Common myeloid progenitor, CD34-positive (primary cell): ENCODE results near the gene FMC1.

Source experiments
- CTCF ChIA-PET: fragments of 350-600 bp; sonication (Branson Sonifier 250); formaldehyde crosslinking; loops from one replicate; lab custom pipeline; 2021; ENCODE audit warnings: antibody characterized with exemption; lab: Charles Lee
- POLR2A ChIA-PET: fragments of 350-600 bp; sonication (Branson Sonifier 250); formaldehyde crosslinking; loops from one replicate; lab custom pipeline; 2021; ENCODE audit warnings: antibody characterized with exemption; lab: Charles Lee
- DNase-seq, 3 donors: peaks; one replicate each; pipeline versions ENCODE4 v3.0.0 to v3.0.0-alpha.2; 2013
- H3K27ac ChIP-seq, 2 experiments: 1 replicate in 1 of 2; 2 replicates in 1 of 2; pipeline ENCODE4 v1.7.0; 2013; ENCODE audit warnings: inconsistent platforms in 2 of 2, low read length in 2 of 2, mild to moderate bottlenecking in 2 of 2, low read depth in 1 of 2, moderate library complexity in 1 of 2; ENCODE audit not compliant: severe bottlenecking in 2 of 2, insufficient read depth in 1 of 2, poor library complexity in 1 of 2
- H3K27me3 ChIP-seq, 5 experiments: replicated peaks in 2 of 5; 1 replicate in 3 of 5; 2 replicates in 2 of 5; pipeline versions ENCODE4 v1.6.1 to v1.7.0; 2013; ENCODE audit warnings: low read length in 4 of 5, mild to moderate bottlenecking in 2 of 5, moderate library complexity in 2 of 5, inconsistent platforms in 1 of 5; ENCODE audit not compliant: insufficient read depth in 5 of 5, control insufficient read depth in 4 of 5
- H3K36me3 ChIP-seq, 4 experiments: 1 replicate in 2 of 4; 2 replicates in 2 of 4; pipeline versions ENCODE4 v1.6.1 to v1.7.0; 2013; ENCODE audit warnings: low read length in 3 of 4, control low read depth in 1 of 4, mild to moderate bottlenecking in 1 of 4; ENCODE audit not compliant: control insufficient read depth in 4 of 4, insufficient read depth in 4 of 4
- H3K4me1 ChIP-seq, 4 experiments: 1 replicate in 3 of 4; 2 replicates in 1 of 4; pipeline versions ENCODE4 v1.6.1 to v1.7.1; 2013; ENCODE audit warnings: low read length in 3 of 4, mild to moderate bottlenecking in 3 of 4, control low read depth in 1 of 4, inconsistent platforms in 1 of 4, moderate library complexity in 1 of 4; ENCODE audit not compliant: control insufficient read depth in 4 of 4, insufficient read depth in 4 of 4; ENCODE audit errors: control extremely low read depth in 1 of 4
- H3K4me3 ChIP-seq, 7 experiments: 1 replicate in 4 of 7; 2 replicates in 3 of 7; pipeline versions ENCODE4 v1.5.1 to v1.7.0; 2013; ENCODE audit warnings: mild to moderate bottlenecking in 7 of 7, low read length in 6 of 7, moderate library complexity in 6 of 7, inconsistent platforms in 2 of 7, low read depth in 2 of 7, control low read depth in 1 of 7; ENCODE audit not compliant: insufficient read depth in 4 of 7, control insufficient read depth in 1 of 7; ENCODE audit errors: extremely low read depth in 1 of 7
- H3K9me3 ChIP-seq, 5 experiments: 1 replicate in 4 of 5; 2 replicates in 1 of 5; pipeline versions ENCODE4 v1.6.1 to v1.7.1; 2013; ENCODE audit warnings: low read length in 4 of 5, mild to moderate bottlenecking in 2 of 5, inconsistent platforms in 1 of 5, low read depth in 1 of 5, moderate library complexity in 1 of 5; ENCODE audit not compliant: control insufficient read depth in 4 of 5, insufficient read depth in 2 of 5; ENCODE audit errors: control extremely low read depth in 1 of 5
- WGBS: methylation state at CpG from one replicate; pipeline ENCODE4 v1.1.5; 2013; ENCODE audit not compliant: insufficient coverage; 5-methylcytosine and 5-hydroxymethylcytosine counted together

The FMC1 gene

DNA sequence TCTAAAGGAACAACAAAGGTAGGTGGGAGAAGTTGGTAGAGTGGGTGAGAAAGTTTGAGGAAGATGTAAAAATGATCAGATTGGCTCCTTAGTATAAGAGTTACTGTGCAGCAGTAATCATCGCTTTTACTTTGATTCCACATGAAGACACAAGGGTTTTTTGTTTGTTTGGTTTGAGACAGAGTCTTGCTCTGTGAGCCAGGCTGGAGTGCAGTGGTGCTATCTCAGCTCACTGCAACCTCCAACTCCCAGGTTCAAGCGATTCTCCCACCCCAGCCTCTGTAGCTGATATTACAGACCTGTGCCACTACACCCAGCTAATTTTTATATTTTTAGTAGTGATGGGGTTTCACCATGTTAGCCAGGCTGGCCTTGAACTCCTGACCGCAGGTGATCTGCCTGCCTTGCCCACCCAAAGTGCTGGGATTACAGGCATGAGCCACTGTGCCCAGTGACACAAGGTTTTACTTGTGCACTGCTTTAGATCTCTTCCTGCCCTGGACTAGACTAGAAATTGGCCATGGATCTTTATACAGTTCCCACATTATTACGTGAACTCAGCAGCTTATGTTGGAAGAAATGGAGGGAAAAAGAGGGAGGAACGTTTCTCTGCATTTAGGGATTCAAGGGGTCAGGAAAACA is 29.3 kb downstream of the FMC1 start:
- no peaks in the 10 kb centered on the region for H3K27me3 ChIP-seq
- no peak for DNase-seq
- WGBS, result 100% methylated on average over 3 of the region's 5 CpGs
- peaks cover 0 to 4% (median 1%) of the 10 kb centered on the region in 4 experiments for H3K4me1 ChIP-seq
- no peak overlapping the region for H3K4me3 ChIP-seq
- no peaks in the 10 kb centered on the region for H3K9me3 ChIP-seq
- H3K36me3 ChIP-seq, result peaks cover 5 to 39% (median 20%) of the 10 kb centered on the region in 4 experiments
- ChIA-PET POLR2A (no interaction called here), CTCF (no interaction called here)
- no peak overlapping the region for H3K27ac ChIP-seq

DNA sequence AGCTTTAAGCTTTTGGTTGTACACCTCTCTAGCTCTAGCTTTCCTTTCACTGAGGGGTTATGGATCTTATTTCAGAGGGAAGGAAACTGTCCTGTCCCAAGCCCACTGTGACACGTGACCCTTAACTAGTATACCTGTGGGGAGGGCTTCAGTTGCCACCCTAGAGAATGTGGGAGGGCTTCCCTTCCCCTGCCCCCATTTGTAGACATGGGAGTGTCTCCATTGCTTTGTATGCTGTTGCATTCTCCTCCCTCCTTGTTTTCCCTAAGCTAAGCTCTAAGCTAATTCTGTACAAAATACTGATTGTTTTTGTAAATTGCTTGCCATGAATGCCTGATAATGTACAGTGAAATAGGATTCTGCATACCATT is 29.8 kb downstream of the FMC1 start:
- H3K4me1 ChIP-seq, result peaks cover 0 to 4% (median 1%) of the 10 kb centered on the region in 4 experiments
- peaks cover 5 to 35% (median 20%) of the 10 kb centered on the region in 4 experiments for H3K36me3 ChIP-seq
- no peak overlapping the region for H3K27ac ChIP-seq
- no peaks in the 10 kb centered on the region for H3K27me3 ChIP-seq
- H3K9me3 ChIP-seq, result no peaks in the 10 kb centered on the region
- 80% methylated on average over 1 of the region's 1 CpG for WGBS
- DNase-seq, result no peak
- ChIA-PET POLR2A (no interaction called here), CTCF (interaction anchor here (1.0 kb wide), 1 partner anchor 14 kb away, joined by 3 read pairs; no protein-coding TSS in a partner anchor)
- H3K4me3 ChIP-seq, result no peak overlapping the region

DNA sequence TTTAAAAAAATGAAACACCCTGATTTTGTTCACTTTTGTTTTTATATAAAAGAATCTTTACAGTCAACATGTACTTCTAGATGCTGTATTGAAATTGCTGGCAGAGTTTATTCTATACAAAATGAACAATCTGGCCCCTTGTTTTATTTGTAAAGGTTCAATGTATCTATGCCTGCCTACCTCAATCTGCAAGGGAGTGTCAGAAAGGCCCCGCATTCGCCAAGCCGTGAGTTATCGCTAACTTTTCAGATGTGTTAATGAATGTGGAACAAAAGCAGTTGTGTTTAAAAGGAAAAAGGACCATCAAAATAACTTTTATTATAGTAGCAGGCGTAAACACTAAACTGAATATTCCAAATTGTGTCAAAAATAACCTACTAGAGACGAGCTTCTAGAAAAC is 33.1 kb downstream of the FMC1 start:
- Histone ChIP-seq H3K36me3 (peaks cover 14 to 45% (median 24%) of the 10 kb centered on the region in 4 experiments), H3K4me3 (no peak overlapping the region), H3K9me3 (no peaks in the 10 kb centered on the region), H3K27ac (no peak overlapping the region), H3K4me1 (no peaks in the 10 kb centered on the region), H3K27me3 (no peaks in the 10 kb centered on the region)
- ChIA-PET CTCF (interaction anchor here (0.9 to 1.8 kb wide), 2 partner anchors 20 to 35 kb away, joined by 3 to 5 read pairs; no protein-coding TSS in a partner anchor), POLR2A (interaction anchor here (1.8 kb wide), 1 partner anchor 15 kb away, joined by 6 read pairs; the partner anchor contains the start of gene LUC7L2)
- DNase-seq, result no peak
- no CpG with 5 or more reads among the region's 6 CpGs for WGBS

DNA sequence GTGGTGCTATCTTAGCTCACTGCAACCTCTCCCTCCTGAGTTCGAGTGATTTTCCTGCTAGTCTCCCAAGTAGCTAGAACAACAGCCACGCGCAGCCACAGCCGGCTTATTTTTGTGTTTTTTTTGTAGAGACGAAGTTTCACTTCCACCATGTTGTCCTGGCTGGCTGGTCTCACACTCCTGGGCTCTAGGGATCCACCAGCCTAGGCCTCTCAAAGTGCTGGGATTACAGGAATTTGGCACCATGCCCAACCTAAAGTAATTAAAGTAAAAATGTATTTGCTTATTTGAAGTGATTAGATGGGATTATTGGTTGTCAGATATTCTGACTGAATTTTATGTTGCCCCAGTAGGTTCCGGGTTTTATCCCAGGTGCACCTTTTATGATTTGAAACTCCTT is 41.3 kb downstream of the FMC1 start:
- WGBS, result 100% methylated on average over 5 of the region's 6 CpGs
- Histone ChIP-seq H3K36me3 (peaks cover 10 to 65% (median 32%) of the 10 kb centered on the region in 4 experiments), H3K9me3 (no peaks in the 10 kb centered on the region), H3K27ac (no peak overlapping the region), H3K27me3 (no peaks in the 10 kb centered on the region), H3K4me1 (peaks cover 0 to 2% (median 0%) of the 10 kb centered on the region in 4 experiments), H3K4me3 (no peak overlapping the region)
- no peak for DNase-seq
- ChIA-PET CTCF (no interaction called here), POLR2A (no interaction called here)

DNA sequence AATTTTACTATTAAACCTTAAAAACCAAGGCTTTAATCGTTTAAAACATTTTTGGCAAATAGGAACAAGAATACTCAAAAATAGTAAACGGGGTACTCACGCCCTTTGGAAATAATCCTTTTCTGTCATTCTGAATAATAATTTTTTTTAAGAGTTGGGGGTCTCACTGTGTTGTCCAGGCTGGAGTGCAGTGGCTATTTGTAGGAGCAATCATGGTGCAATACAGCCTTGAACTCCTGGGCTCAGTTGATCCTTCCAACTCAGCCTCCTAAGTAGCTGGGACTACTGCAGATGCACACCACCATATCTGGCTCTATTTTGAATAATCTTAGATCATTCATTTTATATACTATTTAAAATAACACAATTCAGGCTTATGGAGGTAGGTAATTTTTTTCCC is 43.5 kb downstream of the FMC1 start:
- no peaks in the 10 kb centered on the region for H3K27me3 ChIP-seq
- CTCF ChIA-PET, result interaction anchor here (0.6 to 1.6 kb wide), 2 partner anchors 11 to 13 kb away, joined by 3 read pairs; no protein-coding TSS in a partner anchor
- no CpG with 5 or more reads among the region's 3 CpGs for WGBS
- no peak for DNase-seq
- H3K36me3 ChIP-seq, result peaks cover 7 to 64% (median 32%) of the 10 kb centered on the region in 4 experiments
- H3K4me3 ChIP-seq, result no peak overlapping the region
- POLR2A ChIA-PET, result interaction anchor here (0.5 kb wide), 1 partner anchor 472 kb away, joined by 3 read pairs; no protein-coding TSS in a partner anchor
- no peak overlapping the region for H3K27ac ChIP-seq
- peaks cover 0 to 2% (median 0%) of the 10 kb centered on the region in 4 experiments for H3K4me1 ChIP-seq
- no peaks in the 10 kb centered on the region for H3K9me3 ChIP-seq

DNA sequence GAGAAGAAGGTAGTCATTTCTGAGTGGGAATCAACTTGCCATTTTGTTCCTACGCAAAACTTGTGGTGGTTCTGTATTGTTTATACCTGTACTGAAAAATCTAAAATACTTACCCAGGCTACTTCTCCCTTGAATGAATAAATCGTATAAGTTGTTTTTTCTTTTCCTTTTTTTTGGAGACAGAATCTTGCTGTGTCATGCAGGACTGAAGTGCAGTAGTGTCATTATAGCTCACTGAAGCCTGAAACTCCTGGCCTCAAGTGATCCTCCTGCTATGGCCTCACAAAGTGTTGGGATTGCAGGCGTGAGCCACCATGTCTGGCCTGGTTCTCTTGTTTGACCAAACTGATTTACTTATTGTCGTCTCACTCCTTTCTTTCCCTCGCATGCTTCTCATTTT is 46.5 kb downstream of the FMC1 start:
- peak in 1 of 3 donors; percentile 23 for DNase-seq
- POLR2A ChIA-PET, result no interaction called here
- WGBS, result 95% methylated on average over 3 of the region's 5 CpGs
- H3K27me3 ChIP-seq, result no peaks in the 10 kb centered on the region
- no peaks in the 10 kb centered on the region for H3K9me3 ChIP-seq
- peaks cover 0 to 2% (median 0%) of the 10 kb centered on the region in 4 experiments for H3K4me1 ChIP-seq
- H3K36me3 ChIP-seq, result peaks cover 5 to 63% (median 31%) of the 10 kb centered on the region in 4 experiments
- H3K27ac ChIP-seq, result peak overlapping the region in 1 of 2 experiments; percentile 29
- CTCF ChIA-PET, result no interaction called here
- no peak overlapping the region for H3K4me3 ChIP-seq

DNA sequence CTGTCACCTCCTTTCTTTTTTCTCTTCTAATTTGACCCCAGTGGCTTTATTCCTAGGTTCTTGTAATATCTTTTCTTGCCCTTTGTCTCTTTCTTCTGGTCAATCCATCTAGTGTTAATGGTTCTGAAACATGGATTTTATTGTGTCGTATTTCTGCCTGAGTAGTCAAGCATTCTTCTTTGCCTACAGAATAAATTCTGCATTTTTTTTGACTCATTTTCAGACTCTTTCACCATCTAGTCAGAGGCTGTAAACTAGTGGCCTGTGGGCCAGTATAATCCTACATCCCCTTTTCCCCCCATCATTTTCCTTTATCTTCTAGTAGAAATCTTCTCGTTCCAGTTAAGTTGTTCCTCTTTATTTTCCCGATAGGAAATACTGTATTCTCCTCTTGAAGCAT is 48.0 kb downstream of the FMC1 start:
- DNase-seq, result no peak
- Histone ChIP-seq H3K4me3 (no peak overlapping the region), H3K9me3 (no peaks in the 10 kb centered on the region), H3K27ac (no peak overlapping the region), H3K27me3 (no peaks in the 10 kb centered on the region), H3K4me1 (peaks cover 0 to 4% (median 0%) of the 10 kb centered on the region in 4 experiments), H3K36me3 (peaks cover 5 to 59% (median 30%) of the 10 kb centered on the region in 4 experiments)
- no CpG with 5 or more reads among the region's 3 CpGs for WGBS
- CTCF ChIA-PET, result interaction anchor here (0.7 to 1.2 kb wide), 2 partner anchors 11 to 158 kb away, joined by 3 to 4 read pairs; partner anchors contain the start of gene UBN2
- POLR2A ChIA-PET, result no interaction called here
